Fibroblast of skin of right quadriceps (primary cell): Measurements from ENCODE around the gene CALM3.

Experiments
- DNase-seq: peaks from one replicate; pipeline ENCODE4 v3.0.0-alpha.2; 2013

CALM3 gene

GRCh38 chr19:46639358-46640182 lies 38.4 kb downstream of the CALM3 start:
- DNase-seq, result peak; percentile 91

- DNase-seq, result no peak
Measured at GRCh38 chr19:46640656-46641055, 39.5 kb downstream of the CALM3 start.

DNA sequence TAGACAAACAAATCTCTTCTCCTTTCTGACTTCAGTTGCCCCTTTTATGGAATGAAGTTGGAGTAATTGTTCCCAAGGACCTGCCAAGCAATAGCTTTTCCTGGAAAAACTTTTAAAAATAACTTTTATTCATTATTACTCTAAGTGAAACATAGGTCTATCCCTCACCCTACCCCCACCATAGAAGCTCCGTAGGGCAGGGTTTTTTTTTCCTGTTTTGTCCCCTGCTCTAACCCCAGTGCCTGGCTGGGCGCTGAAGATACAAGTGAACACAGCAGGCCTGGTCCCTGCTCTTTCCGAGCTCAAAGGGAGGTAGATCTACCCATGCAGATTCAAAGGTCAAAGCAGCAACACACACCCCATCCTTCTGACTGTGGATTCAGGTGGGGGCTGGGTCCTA lies 43.6 kb downstream of the CALM3 start:
- DNase-seq, result no peak

DNA sequence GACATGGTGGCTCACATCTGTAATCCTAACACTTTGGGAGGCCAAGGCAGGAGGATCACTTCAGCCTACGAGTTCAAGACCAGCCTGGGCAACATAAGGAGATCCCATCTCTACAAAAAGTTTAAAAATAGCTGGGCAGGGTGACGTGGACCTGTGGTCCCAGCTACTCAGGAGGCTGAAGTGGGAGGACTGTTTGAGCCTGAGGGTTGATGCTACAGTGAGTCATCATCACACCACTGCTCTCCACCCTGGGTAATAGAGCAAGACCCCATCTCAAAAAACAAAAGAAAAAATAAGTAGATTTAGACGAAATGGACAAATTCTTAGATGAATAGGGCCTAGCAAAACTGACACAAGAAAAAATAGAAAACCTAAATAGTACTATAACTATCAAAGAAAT lies 45.3 kb downstream of the CALM3 start:
- DNase-seq, result no peak

DNA sequence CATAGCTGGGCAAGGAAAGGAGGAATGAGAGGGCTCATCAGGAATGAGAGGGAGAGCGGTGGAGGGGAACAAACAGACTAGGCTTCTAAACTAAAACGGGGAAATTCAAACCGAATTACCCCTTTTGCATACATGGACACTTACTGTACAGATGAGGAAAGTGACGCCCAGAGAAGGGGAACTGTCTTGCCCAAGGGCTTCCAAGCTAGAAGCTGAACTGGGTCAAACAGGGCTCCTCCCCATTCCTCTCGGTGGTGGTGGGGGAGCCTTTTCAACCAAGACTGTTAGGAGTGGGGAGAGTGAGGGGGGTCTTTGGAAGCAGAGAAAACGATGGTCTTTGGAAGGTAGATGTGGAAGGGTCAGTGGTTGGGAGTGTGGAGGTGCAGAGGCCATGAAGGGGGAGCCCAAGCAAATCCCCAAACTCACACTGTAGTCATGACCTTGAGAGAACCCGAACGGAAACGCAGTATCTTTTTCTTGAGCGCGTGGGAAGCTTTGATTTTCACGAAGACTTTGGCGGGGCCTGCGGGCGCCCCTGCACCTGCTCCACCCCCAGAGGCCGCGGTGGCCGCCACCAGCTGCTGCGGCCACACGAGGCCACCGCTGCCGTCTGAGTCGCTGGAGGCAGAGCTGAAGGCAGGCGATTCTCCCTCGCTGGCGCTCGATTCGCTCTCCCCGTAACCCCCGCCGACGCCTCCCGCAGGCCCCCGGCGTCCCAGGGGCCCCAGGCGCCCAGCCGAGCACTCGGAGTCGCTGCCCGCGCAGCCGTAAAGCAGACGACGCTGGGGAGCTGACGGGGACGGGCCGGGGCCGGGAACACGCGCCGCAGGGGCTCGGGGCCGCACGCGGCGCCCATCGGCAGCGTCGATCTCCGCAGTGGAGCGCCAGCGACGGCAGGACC lies 47.2 kb downstream of the CALM3 start:
- DNase-seq, result no peak

- no peak for DNase-seq
Measured at GRCh38 chr19:46648961-46649960, 48.1 kb downstream of the CALM3 start.

- DNase-seq, result no peak
Measured at GRCh38 chr19:46650445-46650844, 49.3 kb downstream of the CALM3 start.

GRCh38 chr19:46654621-46655152 lies 53.6 kb downstream of the CALM3 start:
- DNase-seq, result no peak

DNA sequence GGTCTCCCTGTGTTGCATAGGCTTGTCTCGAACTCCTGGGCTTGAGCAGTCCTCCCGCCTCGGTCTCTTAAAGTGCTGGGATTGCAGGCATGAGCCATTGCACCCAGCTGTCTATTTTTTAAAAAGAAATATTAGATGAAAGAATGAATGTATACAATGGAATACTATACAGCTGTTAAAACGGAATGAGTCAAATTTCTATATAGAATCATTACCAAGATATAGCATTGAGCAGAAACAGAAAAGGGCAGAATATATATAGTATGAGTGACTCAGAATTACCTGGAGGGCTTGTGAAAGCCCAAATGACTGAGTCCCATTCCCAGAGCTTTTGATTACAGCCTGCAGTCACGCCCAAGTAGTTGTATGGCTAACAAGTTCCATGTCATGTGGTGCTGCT lies 55.4 kb downstream of the CALM3 start:
- DNase-seq, result no peak

GRCh38 chr19:46659151-46660007 lies 58.2 kb downstream of the CALM3 start:
- peak; percentile 63 for DNase-seq

- DNase-seq, result peak; percentile 60
Measured at GRCh38 chr19:46660008-46660517, 58.9 kb downstream of the CALM3 start.
